Tibial artery (tissue), 4 donors: ENCODE measurements around the gene REEP1.

ENCODE experiments used
- DNase-seq, 2 donors: peaks; one replicate each; pipeline ENCODE4 v3.0.0-alpha.2; 2019
- H3K27ac ChIP-seq, 2 donors: fragments of 200-600 bp; sonication (generic) in 1 of 2; 1 replicate in 1 of 2; 2 replicates in 1 of 2; pipeline ENCODE4 v1.5.1; 2018 to 2019; ENCODE audit warnings: mild to moderate bottlenecking in 1 of 2
- H3K27me3 ChIP-seq, 2 donors: fragments of 200-600 bp; sonication (generic) in 1 of 2; one replicate each; pipeline versions ENCODE4 v1.5.1 to v1.6.0; 2016 to 2019
- H3K36me3 ChIP-seq, 3 donors: fragments of 200-600 bp; sonication (generic) in 2 of 3; one replicate each; pipeline ENCODE4 v1.5.1; 2016 to 2019; ENCODE audit warnings: mild to moderate bottlenecking in 2 of 3
- H3K4me1 ChIP-seq, 4 donors: fragments of 200-600 bp; sonication (generic) in 2 of 4; 1 replicate in 3 of 4; 2 replicates in 1 of 4; pipeline ENCODE4 v1.5.1; 2016 to 2019
- H3K4me3 ChIP-seq, 2 donors: fragments of 200-600 bp; sonication (generic) in 1 of 2; 1 replicate in 1 of 2; 2 replicates in 1 of 2; pipeline ENCODE4 v1.5.1; 2018 to 2019; ENCODE audit warnings: mild to moderate bottlenecking in 2 of 2
- H3K9me3 ChIP-seq, 3 donors: fragments of 200-600 bp; sonication (generic) in 1 of 3; one replicate each; pipeline ENCODE4 v1.5.1; 2016 to 2019
- intact Hi-C: fragments of 100-400 bp; cut with DNase I; formaldehyde crosslinking; loops from one replicate; pipeline ENCODE4 v1.15.0; 2023; ENCODE audit warnings: low total_unique reads
- TF ChIP-seq, protein P1 (sequence below), 2 experiments: fragments of 200-600 bp in 1 of 2; fragments of 450-650 bp in 1 of 2; IDR thresholded peaks; one replicate each; pipeline ENCODE4 v1.5.1; 2017 to 2019; ENCODE audit warnings: antibody characterized with exemption in 2 of 2, mild to moderate bottlenecking in 1 of 2, moderate library complexity in 1 of 2

REEP1 gene

DNA sequence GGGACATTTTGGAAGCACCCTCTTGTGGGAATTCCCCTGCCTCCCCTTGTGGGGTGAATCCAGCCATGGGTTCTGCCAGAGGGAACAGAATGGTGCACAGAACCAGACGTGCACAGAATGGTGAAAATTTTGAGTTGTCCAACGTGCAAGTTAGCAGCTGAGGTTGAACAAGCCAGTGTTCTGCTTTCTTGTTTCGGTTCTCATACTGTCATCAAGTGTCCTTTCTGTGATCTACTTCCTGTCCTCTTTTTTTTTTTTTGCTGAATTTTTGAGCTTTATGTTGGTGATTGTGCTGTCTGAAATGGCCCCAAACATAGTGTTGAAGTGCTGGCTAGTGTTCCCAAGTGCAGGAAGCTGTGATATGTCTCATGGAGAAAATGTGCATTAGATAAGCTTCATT, 21.5 kb upstream of the REEP1 start:
- TF ChIP-seq, protein P1, sequence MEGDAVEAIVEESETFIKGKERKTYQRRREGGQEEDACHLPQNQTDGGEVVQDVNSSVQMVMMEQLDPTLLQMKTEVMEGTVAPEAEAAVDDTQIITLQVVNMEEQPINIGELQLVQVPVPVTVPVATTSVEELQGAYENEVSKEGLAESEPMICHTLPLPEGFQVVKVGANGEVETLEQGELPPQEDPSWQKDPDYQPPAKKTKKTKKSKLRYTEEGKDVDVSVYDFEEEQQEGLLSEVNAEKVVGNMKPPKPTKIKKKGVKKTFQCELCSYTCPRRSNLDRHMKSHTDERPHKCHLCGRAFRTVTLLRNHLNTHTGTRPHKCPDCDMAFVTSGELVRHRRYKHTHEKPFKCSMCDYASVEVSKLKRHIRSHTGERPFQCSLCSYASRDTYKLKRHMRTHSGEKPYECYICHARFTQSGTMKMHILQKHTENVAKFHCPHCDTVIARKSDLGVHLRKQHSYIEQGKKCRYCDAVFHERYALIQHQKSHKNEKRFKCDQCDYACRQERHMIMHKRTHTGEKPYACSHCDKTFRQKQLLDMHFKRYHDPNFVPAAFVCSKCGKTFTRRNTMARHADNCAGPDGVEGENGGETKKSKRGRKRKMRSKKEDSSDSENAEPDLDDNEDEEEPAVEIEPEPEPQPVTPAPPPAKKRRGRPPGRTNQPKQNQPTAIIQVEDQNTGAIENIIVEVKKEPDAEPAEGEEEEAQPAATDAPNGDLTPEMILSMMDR (IDR thresholded peaks at IDR 0.05): no peak
- Histone ChIP-seq H3K4me3 (no peak overlapping the region), H3K27me3 (peaks cover 0 to 5% of the 10 kb centered on the region in 2 donors), H3K27ac (no peak overlapping the region), H3K4me1 (no peaks in the 10 kb centered on the region), H3K9me3 (no peaks in the 10 kb centered on the region), H3K36me3 (no peaks in the 10 kb centered on the region)
- intact Hi-C loops: no loop called here
- no peak for DNase-seq

DNA sequence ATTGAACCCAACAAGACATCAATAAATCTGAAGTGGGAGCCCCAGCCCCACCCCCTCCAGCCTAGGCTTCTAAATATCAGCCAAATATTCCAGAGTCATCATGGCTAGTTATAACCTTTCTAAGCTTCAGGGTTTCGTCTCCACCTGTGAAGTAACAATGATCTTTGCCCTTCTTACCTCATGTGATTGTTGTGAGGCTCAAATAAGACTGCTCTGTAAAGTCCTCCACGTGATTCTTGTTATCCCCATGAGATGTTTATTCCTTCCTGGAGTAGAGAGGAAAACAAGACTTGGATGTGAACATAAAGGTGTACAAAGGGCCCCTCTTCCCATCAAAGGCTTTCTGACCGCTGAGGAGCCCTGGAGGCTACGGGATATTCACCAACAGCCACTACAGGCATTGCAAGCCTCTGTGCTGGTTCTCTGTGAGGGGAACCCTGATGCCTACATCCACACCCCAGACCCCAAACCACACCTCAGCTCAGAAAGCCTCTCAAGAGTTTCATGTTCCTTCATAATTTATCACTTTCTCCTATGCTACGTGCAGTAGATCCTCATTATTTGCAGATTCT, 20.1 kb upstream of the REEP1 start:
- Histone ChIP-seq H3K4me1 (no peaks in the 10 kb centered on the region), H3K4me3 (no peak overlapping the region), H3K27ac (no peak overlapping the region), H3K27me3 (peaks cover 0 to 10% of the 10 kb centered on the region in 2 donors), H3K36me3 (no peaks in the 10 kb centered on the region), H3K9me3 (no peaks in the 10 kb centered on the region)
- intact Hi-C loops: no loop called here
- DNase-seq: no peak
- TF ChIP-seq, protein P1 (IDR thresholded peaks at IDR 0.05): no peak

DNA sequence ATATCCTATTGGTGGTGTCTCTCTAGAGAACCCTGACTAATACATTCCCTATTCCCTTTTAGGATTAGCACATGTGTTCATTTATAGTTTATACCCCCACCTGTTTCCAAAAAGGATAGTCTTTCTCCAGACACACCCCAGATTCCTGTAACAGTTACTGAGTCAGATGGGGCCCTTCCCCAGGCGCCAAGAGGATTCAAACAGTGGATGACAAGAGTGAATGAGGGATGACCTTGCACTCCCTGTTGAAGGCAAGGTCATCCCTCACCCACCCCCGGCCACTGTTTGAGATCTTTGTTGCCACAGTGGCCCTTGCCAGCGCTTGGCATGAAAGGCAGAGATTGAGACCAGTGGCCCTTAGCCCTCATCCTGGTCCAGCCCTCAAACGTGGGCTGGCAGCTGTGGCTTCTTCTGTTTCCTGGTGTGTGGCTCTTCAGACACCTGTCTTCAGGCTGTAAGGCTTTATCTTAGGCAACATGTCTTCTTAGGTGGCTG, 15.3 kb upstream of the REEP1 start:
- Histone ChIP-seq H3K27me3 (peaks cover 0 to 14% of the 10 kb centered on the region in 2 donors), H3K36me3 (no peaks in the 10 kb centered on the region), H3K27ac (no peak overlapping the region), H3K4me3 (no peak overlapping the region), H3K4me1 (no peaks in the 10 kb centered on the region), H3K9me3 (no peaks in the 10 kb centered on the region)
- no peak for DNase-seq
- TF ChIP-seq, protein P1 (IDR thresholded peaks at IDR 0.05): no peak
- intact Hi-C loops: no loop called here

DNA sequence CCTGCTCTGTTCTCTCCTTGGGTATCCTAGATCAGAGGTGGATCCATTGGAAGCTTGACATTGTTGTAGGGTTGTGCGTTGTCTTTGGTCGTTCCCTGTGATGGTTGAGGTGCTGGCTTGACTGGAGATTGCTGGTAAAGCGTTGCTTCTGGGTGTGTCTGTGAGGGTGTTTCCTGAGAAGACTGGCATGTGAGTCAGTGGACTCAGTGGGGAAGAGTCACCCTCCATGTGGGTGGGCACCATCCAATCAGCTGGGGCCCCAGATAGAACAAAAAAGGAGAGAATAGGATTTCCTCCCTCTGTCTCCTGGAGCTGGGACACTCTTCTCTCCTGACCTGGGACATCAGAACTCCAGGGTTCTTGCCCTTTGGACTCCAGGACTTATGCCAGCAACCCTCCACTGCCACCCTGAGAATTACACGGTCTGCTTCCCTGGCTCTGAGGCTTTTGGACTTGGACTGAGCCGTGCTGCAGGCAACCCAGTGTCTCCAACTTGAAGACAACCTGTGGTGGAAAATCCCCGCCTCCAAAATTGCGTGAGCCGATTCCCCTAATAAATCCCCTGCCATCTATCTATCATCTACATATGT, 14.8 kb upstream of the REEP1 start:
- TF ChIP-seq, protein P1 (IDR thresholded peaks at IDR 0.05): no peak
- Histone ChIP-seq H3K9me3 (no peaks in the 10 kb centered on the region), H3K36me3 (no peaks in the 10 kb centered on the region), H3K4me1 (no peaks in the 10 kb centered on the region), H3K27ac (no peak overlapping the region), H3K4me3 (no peak overlapping the region), H3K27me3 (peaks cover 0 to 14% of the 10 kb centered on the region in 2 donors)
- intact Hi-C loops: no loop called here
- no peak for DNase-seq

DNA sequence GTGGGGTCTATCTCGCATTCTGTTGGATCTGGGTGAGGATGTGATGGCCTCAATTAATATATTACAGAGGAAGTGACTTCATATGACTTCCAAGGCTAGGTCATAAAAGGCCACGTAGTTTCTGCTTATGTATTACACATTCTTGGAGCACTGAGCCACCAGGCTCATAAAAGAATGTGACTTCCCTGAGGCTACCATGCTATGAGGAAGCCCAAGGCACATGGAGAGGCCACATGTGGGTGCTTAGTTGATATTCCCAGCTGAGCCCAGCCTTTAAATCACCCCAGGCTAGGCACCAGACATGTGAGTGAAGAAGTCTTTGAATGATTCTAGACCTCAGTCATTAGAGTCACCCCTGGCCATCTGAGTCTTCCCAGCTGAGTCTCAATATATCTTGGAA, 13.3 kb upstream of the REEP1 start:
- TF ChIP-seq, protein P1 (IDR thresholded peaks at IDR 0.05): no peak
- H3K9me3 ChIP-seq: no peaks in the 10 kb centered on the region
- no peak overlapping the region for H3K27ac ChIP-seq
- H3K27me3 ChIP-seq: peaks cover 0 to 14% of the 10 kb centered on the region in 2 donors
- H3K4me1 ChIP-seq: no peaks in the 10 kb centered on the region
- no peaks in the 10 kb centered on the region for H3K36me3 ChIP-seq
- intact Hi-C loops: no loop called here
- H3K4me3 ChIP-seq: no peak overlapping the region
- no peak for DNase-seq
